ENCODE measurements around the gene MYH6. TPM values are rescaled to one million over a fixed set of nuclear protein-coding genes. Genes with fewer than 3 reads are reported as not detected.

The MYH6 gene
- total RNA-seq, 1 experiment from 2014 or later: not detected

- Histone ChIP-seq H3K9me3 (replicated peaks) (no peaks in the 10 kb centered on the region), H3K27me3 (replicated peaks) (peaks cover 3% of the 10 kb centered on the region), H3K36me3 (no peaks in the 10 kb centered on the region), H3K4me3 (no peak overlapping the region), H3K4me1 (replicated peaks) (no peaks in the 10 kb centered on the region), H3K27ac (no peak overlapping the region)
- no peak for DNase-seq (ENCODE audit: low read depth in 1 of 2, low spot score in 2 of 2)
These were observed 8.0 kb upstream of the MYH6 start for GRCh38 chr14:23415821-23416778.

- Histone ChIP-seq H3K36me3 (no peaks in the 10 kb centered on the region), H3K27ac (no peak overlapping the region), H3K4me1 (replicated peaks) (no peaks in the 10 kb centered on the region), H3K9me3 (replicated peaks) (no peaks in the 10 kb centered on the region), H3K27me3 (replicated peaks) (peaks cover 4% of the 10 kb centered on the region), H3K4me3 (no peak overlapping the region)
- DNase-seq (ENCODE audit: low read depth in 1 of 2, low spot score in 2 of 2): no peak
These were observed 7.1 kb upstream of the MYH6 start for GRCh38 chr14:23414906-23415820.

- no peaks in the 10 kb centered on the region for H3K4me1 ChIP-seq (replicated peaks)
- H3K27me3 ChIP-seq (replicated peaks): peaks cover 7% of the 10 kb centered on the region
- no peaks in the 10 kb centered on the region for H3K36me3 ChIP-seq
- H3K4me3 ChIP-seq: no peak overlapping the region
- no peak for DNase-seq (ENCODE audit: low read depth in 1 of 2, low spot score in 2 of 2)
- H3K9me3 ChIP-seq (replicated peaks): no peaks in the 10 kb centered on the region
- no peak overlapping the region for H3K27ac ChIP-seq
These were observed 6.2 kb upstream of the MYH6 start for GRCh38 chr14:23414254-23414653.

- Histone ChIP-seq H3K27me3 (replicated peaks) (peaks cover 7% of the 10 kb centered on the region), H3K4me1 (replicated peaks) (no peaks in the 10 kb centered on the region), H3K36me3 (no peaks in the 10 kb centered on the region), H3K4me3 (no peak overlapping the region), H3K27ac (no peak overlapping the region), H3K9me3 (replicated peaks) (no peaks in the 10 kb centered on the region)
- no peak for DNase-seq (ENCODE audit: low read depth in 1 of 2, low spot score in 2 of 2)
These were observed 5.6 kb upstream of the MYH6 start for GRCh38 chr14:23413681-23414080.

GRCh38 chr14:23411563-23412525 lies 3.8 kb upstream of the MYH6 start:
- Histone ChIP-seq H3K27me3 (replicated peaks) (peaks cover 9% of the 10 kb centered on the region), H3K27ac (no peak overlapping the region)
- DNase-seq (ENCODE audit: low read depth in 1 of 2, low spot score in 2 of 2): no peak

GRCh38 chr14:23409966-23410635 lies 2.0 kb upstream of the MYH6 start:
- H3K27ac ChIP-seq: no peak overlapping the region
- no peaks in the 10 kb centered on the region for H3K9me3 ChIP-seq (replicated peaks)
- no peak for DNase-seq (ENCODE audit: low read depth in 1 of 2, low spot score in 2 of 2)
- no peaks in the 10 kb centered on the region for H3K4me1 ChIP-seq (replicated peaks)
- peaks cover 9% of the 10 kb centered on the region for H3K27me3 ChIP-seq (replicated peaks)
- no peaks in the 10 kb centered on the region for H3K36me3 ChIP-seq
- no peak overlapping the region for H3K4me3 ChIP-seq

More at GRCh38 chr14:23411563-23412525, 3.8 kb upstream of the MYH6 start:
- Histone ChIP-seq H3K9me3 (replicated peaks) (no peaks in the 10 kb centered on the region), H3K4me3 (no peak overlapping the region), H3K4me1 (replicated peaks) (no peaks in the 10 kb centered on the region), H3K36me3 (no peaks in the 10 kb centered on the region)

GRCh38 chr14:23409475-23409874 lies 1.4 kb upstream of the MYH6 start:
- Histone ChIP-seq H3K27ac (no peak overlapping the region), H3K4me1 (replicated peaks) (no peaks in the 10 kb centered on the region), H3K9me3 (replicated peaks) (no peaks in the 10 kb centered on the region), H3K36me3 (no peaks in the 10 kb centered on the region), H3K27me3 (replicated peaks) (peaks cover 16% of the 10 kb centered on the region), H3K4me3 (no peak overlapping the region)
- DNase-seq (ENCODE audit: low read depth in 1 of 2, low spot score in 2 of 2): no peak

- peaks cover 25% of the 10 kb centered on the region for H3K27me3 ChIP-seq (replicated peaks)
- H3K4me3 ChIP-seq: no peak overlapping the region
- DNase-seq (ENCODE audit: low read depth in 1 of 2, low spot score in 2 of 2): no peak
- H3K9me3 ChIP-seq (replicated peaks): no peaks in the 10 kb centered on the region
- H3K4me1 ChIP-seq (replicated peaks): no peaks in the 10 kb centered on the region
- no peak overlapping the region for H3K27ac ChIP-seq
- H3K36me3 ChIP-seq: no peaks in the 10 kb centered on the region
These were observed 196 bp upstream of the MYH6 start for GRCh38 chr14:23408307-23408630.

- Histone ChIP-seq H3K27me3 (replicated peaks) (peaks cover 25% of the 10 kb centered on the region), H3K27ac (no peak overlapping the region), H3K9me3 (replicated peaks) (no peaks in the 10 kb centered on the region), H3K36me3 (no peaks in the 10 kb centered on the region), H3K4me1 (replicated peaks) (no peaks in the 10 kb centered on the region), H3K4me3 (no peak overlapping the region)
- DNase-seq (ENCODE audit: low read depth in 1 of 2, low spot score in 2 of 2): no peak
These were observed 1.2 kb downstream of the MYH6 start for GRCh38 chr14:23406725-23407355.

GRCh38 chr14:23406244-23406643 lies 1.8 kb downstream of the MYH6 start:
- no peaks in the 10 kb centered on the region for H3K4me1 ChIP-seq (replicated peaks)
- peaks cover 25% of the 10 kb centered on the region for H3K27me3 ChIP-seq (replicated peaks)
- no peaks in the 10 kb centered on the region for H3K9me3 ChIP-seq (replicated peaks)
- H3K27ac ChIP-seq: no peak overlapping the region
- H3K36me3 ChIP-seq: no peaks in the 10 kb centered on the region
- H3K4me3 ChIP-seq: no peak overlapping the region
- no peak for DNase-seq (ENCODE audit: low read depth in 1 of 2, low spot score in 2 of 2)

- H3K27ac ChIP-seq: no peak overlapping the region
- no peaks in the 10 kb centered on the region for H3K36me3 ChIP-seq
- no peaks in the 10 kb centered on the region for H3K9me3 ChIP-seq (replicated peaks)
- H3K4me1 ChIP-seq (replicated peaks): no peaks in the 10 kb centered on the region
- DNase-seq (ENCODE audit: low read depth in 1 of 2, low spot score in 2 of 2): no peak
- peaks cover 25% of the 10 kb centered on the region for H3K27me3 ChIP-seq (replicated peaks)
- no peak overlapping the region for H3K4me3 ChIP-seq
These were observed 2.5 kb downstream of the MYH6 start for GRCh38 chr14:23405516-23406025.

- H3K4me1 ChIP-seq (replicated peaks): no peaks in the 10 kb centered on the region
- H3K9me3 ChIP-seq (replicated peaks): no peaks in the 10 kb centered on the region
- H3K27ac ChIP-seq: no peak overlapping the region
- H3K36me3 ChIP-seq: no peaks in the 10 kb centered on the region
- H3K4me3 ChIP-seq: no peak overlapping the region
- DNase-seq (ENCODE audit: low read depth in 1 of 2, low spot score in 2 of 2): no peak
- H3K27me3 ChIP-seq (replicated peaks): peaks cover 24% of the 10 kb centered on the region
These were observed 3.0 kb downstream of the MYH6 start for GRCh38 chr14:23405096-23405495.

All from SJSA1 (cell line).